ACC112 (cell line): Measurements from ENCODE around the gene SLC25A23.

Source experiments
- H2AFZ ChIP-seq: fragments of 200-600 bp; sonication (generic); one replicate; pipeline ENCODE4 v1.6.0; 2017; ENCODE audit warnings: antibody characterized with exemption, low read length; ENCODE audit not compliant: unreplicated experiment
- H3K27ac ChIP-seq: fragments of 200-600 bp; sonication (generic); 2 replicates; pipeline ENCODE4 v1.5.1; 2014; ENCODE audit warnings: low read depth, mild to moderate bottlenecking, antibody characterized with exemption, low read length, moderate library complexity
- H3K27me3 ChIP-seq: fragments of 200-600 bp; sonication (generic); 2 replicates; pipeline ENCODE4 v1.6.1; 2014; ENCODE audit warnings: mild to moderate bottlenecking, antibody characterized with exemption, low read length, moderate library complexity, mixed read lengths; ENCODE audit not compliant: insufficient read depth
- H3K36me3 ChIP-seq: fragments of 200-600 bp; sonication (generic); 2 replicates; pipeline ENCODE4 v1.6.1; 2016; ENCODE audit warnings: mild to moderate bottlenecking, antibody characterized with exemption, low read length, moderate library complexity, mixed read lengths; ENCODE audit not compliant: insufficient read depth
- H3K4me1 ChIP-seq: fragments of 200-600 bp; sonication (generic); one replicate; pipeline ENCODE4 v1.6.1; 2016; ENCODE audit warnings: low read length, mixed read lengths; ENCODE audit not compliant: insufficient read depth, unreplicated experiment, control insufficient read depth
- H3K4me3 ChIP-seq: fragments of 200-600 bp; sonication (generic); 2 replicates; pipeline ENCODE4 v1.5.1; 2014; ENCODE audit warnings: mild to moderate bottlenecking, low read depth, low read length
- H3K79me2 ChIP-seq: fragments of 200-600 bp; sonication (generic); one replicate; pipeline ENCODE4 v1.6.0; 2016; ENCODE audit warnings: low read length; ENCODE audit not compliant: control insufficient read depth, unreplicated experiment, insufficient read depth

SLC25A23 gene

DNA sequence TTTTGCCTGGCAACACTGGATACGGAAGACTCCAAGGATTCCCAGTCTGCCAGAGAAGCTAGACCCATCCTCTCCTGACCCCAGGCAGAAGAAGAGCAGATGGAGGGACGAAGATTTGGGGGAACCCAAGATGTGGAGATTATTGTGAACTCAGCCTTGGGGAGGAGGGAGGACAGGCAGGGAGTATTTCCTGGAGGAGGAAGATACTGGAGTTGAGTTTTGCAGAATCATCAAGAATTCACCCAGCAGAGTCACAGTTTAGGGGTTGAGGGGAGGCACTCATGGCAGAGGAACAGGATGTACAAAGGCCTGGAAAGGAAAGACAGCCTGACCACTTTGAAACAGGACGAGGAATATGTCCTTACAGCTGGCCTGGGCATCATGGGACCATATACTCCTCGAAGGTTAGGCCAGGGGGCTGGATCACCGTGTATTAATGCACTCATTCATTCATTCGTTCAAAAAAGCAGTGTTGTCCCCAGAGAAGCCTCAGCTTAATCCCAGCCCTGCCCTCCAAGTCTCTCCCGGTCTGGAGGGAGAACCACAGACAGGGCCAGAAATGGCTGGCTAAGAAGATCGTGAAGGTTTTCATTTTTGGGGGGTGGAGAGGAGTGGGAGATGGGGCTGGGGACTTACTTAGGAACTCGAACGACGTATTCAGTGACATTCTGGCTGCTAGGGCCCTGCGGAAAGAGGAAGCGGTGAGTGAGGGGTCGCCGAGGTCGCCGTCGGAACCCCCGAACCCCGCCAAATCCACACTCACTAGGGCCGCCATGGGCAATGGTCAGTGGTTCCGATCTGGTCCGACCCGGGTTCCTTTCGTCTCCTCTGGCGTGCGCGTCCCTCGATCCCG lies 67.1 kb downstream of the SLC25A23 start:
- peak overlapping the region; percentile 99 for H3K4me3 ChIP-seq
- 0 out of 2 replicates have a peak, but pooled peaks cover 6% of the 10 kb centered on the region for H3K36me3 ChIP-seq
- H3K27ac ChIP-seq = peak overlapping the region; percentile 97
- H3K79me2 ChIP-seq = peaks cover 20% of the 10 kb centered on the region
- peaks cover 8% of the 10 kb centered on the region for H3K4me1 ChIP-seq
- H2AFZ ChIP-seq = peak overlapping the region; percentile 99
- H3K27me3 ChIP-seq = no peaks in the 10 kb centered on the region
